Esophagus muscularis mucosa (tissue), 4 donors: ENCODE data around the gene PLEKHA6. TPM values are rescaled to one million over a fixed set of nuclear protein-coding genes. Genes with fewer than 3 reads are reported as not detected.

Experiments used
- DNase-seq: peaks from one replicate; pipeline ENCODE4 v3.0.0-alpha.2; 2017; ENCODE audit errors: extremely low spot score
- H3K27ac ChIP-seq, 4 donors: fragments of 200-600 bp; sonication (generic); replicated peaks in 1 of 4; 1 replicate in 3 of 4; 2 replicates in 1 of 4; pipeline ENCODE4 v1.5.1; 2016 to 2019; ENCODE audit warnings: mild to moderate bottlenecking in 1 of 4
- H3K27me3 ChIP-seq, 4 donors: fragments of 200-600 bp; sonication (generic); one replicate each; pipeline versions ENCODE4 v1.5.1 to v1.6.0; 2016 to 2019
- H3K36me3 ChIP-seq, 4 donors: fragments of 200-600 bp; sonication (generic); one replicate each; pipeline ENCODE4 v1.5.1; 2016 to 2019
- H3K4me1 ChIP-seq, 4 donors: fragments of 200-600 bp; sonication (generic); one replicate each; pipeline ENCODE4 v1.5.1; 2016 to 2019
- H3K4me3 ChIP-seq, 4 donors: fragments of 200-600 bp; sonication (generic); 1 replicate in 2 of 4; 2 replicates in 2 of 4; pipeline ENCODE4 v1.5.1; 2016 to 2019; ENCODE audit warnings: mild to moderate bottlenecking in 4 of 4, moderate library complexity in 1 of 4
- H3K9me3 ChIP-seq, 4 donors: fragments of 200-600 bp; sonication (generic); 1 replicate in 3 of 4; 2 replicates in 1 of 4; pipeline ENCODE4 v1.5.1; 2016 to 2019
- EP300 ChIP-seq: sonication (generic); formaldehyde crosslinking; IDR thresholded peaks from one replicate; pipeline ENCODE4 v1.6.1; 2017; ENCODE audit warnings: antibody characterized with exemption
- POLR2A ChIP-seq: fragments of 450-650 bp; IDR thresholded peaks from one replicate; pipeline ENCODE4 v1.6.1; 2017; ENCODE audit warnings: antibody characterized with exemption, moderate library complexity, mild to moderate bottlenecking, low read depth
- POLR2AphosphoS5 ChIP-seq, 2 donors: sonication (generic); formaldehyde crosslinking; IDR thresholded peaks; one replicate each; pipeline ENCODE4 v1.6.1; 2017; ENCODE audit warnings: antibody characterized with exemption in 2 of 2
- WGBS: methylation state at CpG from one replicate; pipeline ENCODE4 v1.1.5; 2018; 5-methylcytosine and 5-hydroxymethylcytosine counted together
- intact Hi-C: fragments of 100-400 bp; cut with DNase I; formaldehyde crosslinking; loops from one replicate; pipeline ENCODE4 v1.15.1; 2023
- total RNA-seq, 4 donors: library from RNA; depleted of rRNA; stranded (reverse); fragments of >200 nt; gene quantifications; one replicate each; pipeline versions ENCODE4 v1.1.0 to v1.2.1, GENCODE V29; 2016
- TF ChIP-seq, protein P1 (sequence below), 3 experiments: fragments of 200-600 bp in 2 of 3; fragments of 450-650 bp in 1 of 3; sonication (generic) in 2 of 3; IDR thresholded peaks; one replicate each; pipeline ENCODE4 v1.5.1; 2017 to 2019; ENCODE audit warnings: antibody characterized with exemption in 3 of 3, mild to moderate bottlenecking in 2 of 3, moderate library complexity in 1 of 3

The PLEKHA6 gene
- total RNA-seq, 4 donors from 2014 or later, result 11.9 to 22.4 (median 15.9) TPM

DNA sequence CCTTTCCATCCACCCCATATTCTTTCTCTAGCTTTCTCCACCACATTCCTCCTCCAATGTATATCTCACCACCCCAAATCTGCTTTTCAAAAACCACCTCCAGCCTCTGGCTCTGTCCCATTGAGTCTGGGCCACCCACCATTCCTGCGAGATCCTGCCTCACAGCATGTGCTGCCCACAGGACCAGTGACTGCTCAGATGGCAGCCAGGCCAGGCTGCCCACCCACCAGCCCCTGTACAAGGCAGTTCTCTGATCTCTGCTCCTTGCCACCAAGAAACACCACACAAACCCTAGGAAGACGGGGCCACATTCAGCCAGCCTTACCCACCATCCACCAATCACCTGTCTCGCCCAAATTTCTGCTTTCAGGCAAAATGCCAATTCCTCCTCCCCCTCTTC is 53.7 kb downstream of the PLEKHA6 start:
- no peaks in the 10 kb centered on the region for H3K9me3 ChIP-seq
- peaks cover 5 to 19% (median 9%) of the 10 kb centered on the region in 4 donors for H3K4me1 ChIP-seq
- DNase-seq, result no peak
- WGBS, result 90% methylated on average over 3 of the region's 3 CpGs
- intact Hi-C loops, result no loop called here
- peaks cover 0 to 41% (median 0%) of the 10 kb centered on the region in 4 donors for H3K27me3 ChIP-seq
- H3K27ac ChIP-seq, result peak overlapping the region in 1 of 4 donors; percentile 30
- no peaks in the 10 kb centered on the region for H3K36me3 ChIP-seq
- TF ChIP-seq, protein P1, sequence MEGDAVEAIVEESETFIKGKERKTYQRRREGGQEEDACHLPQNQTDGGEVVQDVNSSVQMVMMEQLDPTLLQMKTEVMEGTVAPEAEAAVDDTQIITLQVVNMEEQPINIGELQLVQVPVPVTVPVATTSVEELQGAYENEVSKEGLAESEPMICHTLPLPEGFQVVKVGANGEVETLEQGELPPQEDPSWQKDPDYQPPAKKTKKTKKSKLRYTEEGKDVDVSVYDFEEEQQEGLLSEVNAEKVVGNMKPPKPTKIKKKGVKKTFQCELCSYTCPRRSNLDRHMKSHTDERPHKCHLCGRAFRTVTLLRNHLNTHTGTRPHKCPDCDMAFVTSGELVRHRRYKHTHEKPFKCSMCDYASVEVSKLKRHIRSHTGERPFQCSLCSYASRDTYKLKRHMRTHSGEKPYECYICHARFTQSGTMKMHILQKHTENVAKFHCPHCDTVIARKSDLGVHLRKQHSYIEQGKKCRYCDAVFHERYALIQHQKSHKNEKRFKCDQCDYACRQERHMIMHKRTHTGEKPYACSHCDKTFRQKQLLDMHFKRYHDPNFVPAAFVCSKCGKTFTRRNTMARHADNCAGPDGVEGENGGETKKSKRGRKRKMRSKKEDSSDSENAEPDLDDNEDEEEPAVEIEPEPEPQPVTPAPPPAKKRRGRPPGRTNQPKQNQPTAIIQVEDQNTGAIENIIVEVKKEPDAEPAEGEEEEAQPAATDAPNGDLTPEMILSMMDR (IDR thresholded peaks at IDR 0.05), result no peak
- no peak for TF ChIP-seq EP300
- no peak for TF ChIP-seq POLR2AphosphoS5 (IDR thresholded peaks at IDR 0.05)
- TF ChIP-seq POLR2A, result no peak
- H3K4me3 ChIP-seq, result peak overlapping the region in 2 of 4 donors; percentile 2 to 27

DNA sequence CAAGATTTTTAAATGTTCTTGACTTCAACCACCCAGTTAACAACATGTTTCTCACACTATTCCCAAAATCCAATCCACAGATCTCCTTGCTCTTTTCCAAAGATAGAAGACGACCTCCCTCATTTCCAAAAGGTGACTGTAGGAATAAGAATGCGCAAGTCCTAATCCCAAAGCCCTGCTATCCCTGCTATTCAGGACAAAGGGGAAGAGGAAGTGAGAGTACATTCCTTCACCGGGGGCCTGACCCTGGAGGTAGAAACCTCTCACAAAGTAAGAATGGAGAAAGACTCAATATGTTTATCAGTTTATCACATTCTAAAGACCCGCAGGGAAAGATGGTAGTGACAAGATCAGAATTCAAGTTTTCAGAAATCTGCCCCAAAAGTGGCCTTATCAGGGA is 55.7 kb downstream of the PLEKHA6 start:
- TF ChIP-seq POLR2A, result no peak
- TF ChIP-seq EP300, result no peak
- TF ChIP-seq, protein P1 (IDR thresholded peaks at IDR 0.05), result no peak
- no peak for TF ChIP-seq POLR2AphosphoS5 (IDR thresholded peaks at IDR 0.05)
- Histone ChIP-seq H3K4me3 (no peak overlapping the region), H3K4me1 (peaks cover 8 to 23% (median 10%) of the 10 kb centered on the region in 4 donors), H3K9me3 (no peaks in the 10 kb centered on the region), H3K27me3 (peaks cover 0 to 39% (median 0%) of the 10 kb centered on the region in 4 donors), H3K36me3 (no peaks in the 10 kb centered on the region), H3K27ac (no peak overlapping the region)
- intact Hi-C loops, result no loop called here
- 79% methylated on average over 4 of the region's 4 CpGs for WGBS
- DNase-seq, result no peak

DNA sequence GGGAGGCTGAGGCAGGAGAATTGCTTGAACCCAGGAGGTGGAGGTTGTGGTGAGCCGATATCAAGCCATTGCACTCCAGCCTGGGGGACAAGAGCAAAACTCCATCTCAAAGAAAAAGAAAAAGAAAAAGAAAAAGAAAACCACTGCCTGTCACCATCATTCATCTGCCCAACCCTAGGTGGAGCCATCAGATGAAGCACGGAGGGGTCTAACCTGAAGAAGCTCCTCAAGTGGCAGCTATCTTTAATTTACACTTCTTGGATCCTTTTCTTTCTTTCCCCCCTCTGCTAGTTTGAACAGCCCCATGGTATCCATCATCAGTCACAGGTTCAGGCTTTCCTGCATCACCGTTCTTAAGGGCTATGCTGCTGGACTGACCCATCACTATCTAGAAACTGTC is 57.0 kb downstream of the PLEKHA6 start:
- H3K4me3 ChIP-seq, result no peak overlapping the region
- TF ChIP-seq POLR2AphosphoS5 (IDR thresholded peaks at IDR 0.05) (no peak), POLR2A (no peak), EP300 (no peak)
- TF ChIP-seq, protein P1 (IDR thresholded peaks at IDR 0.05), result no peak
- no peak for DNase-seq
- 92% methylated on average over 3 of the region's 3 CpGs for WGBS
- intact Hi-C loops, result no loop called here
- H3K27ac ChIP-seq, result no peak overlapping the region
- peaks cover 0 to 26% (median 0%) of the 10 kb centered on the region in 4 donors for H3K27me3 ChIP-seq
- no peaks in the 10 kb centered on the region for H3K9me3 ChIP-seq
- H3K36me3 ChIP-seq, result no peaks in the 10 kb centered on the region
- peaks cover 4 to 16% (median 7%) of the 10 kb centered on the region in 4 donors for H3K4me1 ChIP-seq

DNA sequence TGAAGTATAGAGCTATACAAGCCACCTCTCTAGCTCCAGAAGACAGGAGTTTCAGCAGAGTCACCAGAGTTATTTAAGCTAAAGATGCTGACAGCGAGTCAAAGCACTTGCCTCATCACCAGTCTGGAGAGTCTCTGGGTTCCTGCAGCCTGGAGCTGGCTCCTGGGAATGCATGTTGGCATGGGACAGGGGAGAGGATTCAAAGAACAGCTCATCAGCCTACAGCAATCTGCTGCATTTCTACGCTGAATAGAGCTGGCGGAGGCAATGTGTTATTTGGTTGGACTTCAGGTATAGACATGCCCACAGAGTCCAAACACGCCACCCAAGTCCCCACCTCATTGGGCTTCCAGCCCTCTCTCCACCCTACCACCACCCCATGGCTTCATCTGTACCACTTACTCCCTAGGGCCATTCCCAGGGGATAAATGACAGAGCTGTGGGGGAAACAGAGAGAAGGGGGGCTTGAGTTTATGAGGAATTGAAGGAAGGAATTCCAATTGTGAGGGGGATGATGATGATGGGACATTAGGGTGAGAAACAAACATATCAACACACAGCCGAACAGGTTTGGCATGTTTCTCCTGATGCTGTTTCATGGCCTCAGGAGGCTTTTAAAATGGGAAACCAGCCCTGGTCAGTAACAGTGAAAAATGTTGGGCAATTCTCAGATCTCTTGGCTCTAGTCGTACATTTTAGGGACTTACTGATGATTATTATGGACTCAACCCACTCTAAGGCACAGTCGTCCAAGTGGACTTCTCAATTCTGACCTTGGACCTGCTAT is 58.4 kb downstream of the PLEKHA6 start:
- Histone ChIP-seq H3K9me3 (no peaks in the 10 kb centered on the region), H3K4me1 (peaks cover 7 to 17% (median 11%) of the 10 kb centered on the region in 4 donors), H3K27me3 (peaks cover 0 to 15% (median 0%) of the 10 kb centered on the region in 4 donors), H3K27ac (peak overlapping the region in 2 of 4 donors; percentile 46 to 54), H3K36me3 (no peaks in the 10 kb centered on the region), H3K4me3 (no peak overlapping the region)
- no peak for DNase-seq
- intact Hi-C loops, result no loop called here
- WGBS, result 78% methylated on average over 7 of the region's 7 CpGs
- TF ChIP-seq EP300 (no peak), POLR2A (no peak), POLR2AphosphoS5 (IDR thresholded peaks at IDR 0.05) (no peak)
- TF ChIP-seq, protein P1 (IDR thresholded peaks at IDR 0.05), result no peak
